Transverse colon (tissue), 3 donors: Measurements from ENCODE around the gene COX6A2.

Experiments used
- EP300 ChIP-seq: sonication (generic); formaldehyde crosslinking; IDR thresholded peaks from one replicate; pipeline ENCODE4 v1.6.1; 2017; ENCODE audit warnings: antibody characterized with exemption, low read depth
- TF ChIP-seq, protein P1 (sequence below), 5 experiments: fragments of 200-600 bp in 3 of 5; fragments of 450-650 bp in 2 of 5; sonication (generic) in 3 of 5; IDR thresholded peaks; 1 replicate in 2 of 5; 2 replicates in 3 of 5; pipeline ENCODE4 v1.5.1; 2016 to 2017; ENCODE audit warnings: antibody characterized with exemption in 5 of 5, inconsistent platforms in 3 of 5, mild to moderate bottlenecking in 2 of 5, moderate library complexity in 1 of 5

DNA sequence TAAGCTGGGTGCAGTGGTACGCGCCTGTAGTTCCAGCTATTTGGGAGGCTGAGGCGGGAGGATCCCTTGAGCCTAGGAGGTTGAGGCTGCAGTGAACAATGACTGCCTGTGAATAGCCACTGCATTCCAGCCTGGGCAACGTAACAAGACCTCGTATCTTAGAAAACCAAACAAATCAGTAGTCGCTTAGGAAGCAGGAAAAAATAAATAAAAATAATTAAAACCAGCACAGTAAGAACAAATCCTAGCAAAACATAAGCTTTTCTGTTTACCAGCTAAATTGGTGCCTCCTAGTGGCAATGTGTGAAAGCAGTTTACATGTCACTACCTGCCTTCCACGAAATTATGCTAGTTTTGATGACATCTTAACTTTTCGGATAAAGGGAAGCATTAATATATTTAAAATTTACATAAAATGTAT, 32.4 kb upstream of the COX6A2 start:
- TF ChIP-seq, protein P1, sequence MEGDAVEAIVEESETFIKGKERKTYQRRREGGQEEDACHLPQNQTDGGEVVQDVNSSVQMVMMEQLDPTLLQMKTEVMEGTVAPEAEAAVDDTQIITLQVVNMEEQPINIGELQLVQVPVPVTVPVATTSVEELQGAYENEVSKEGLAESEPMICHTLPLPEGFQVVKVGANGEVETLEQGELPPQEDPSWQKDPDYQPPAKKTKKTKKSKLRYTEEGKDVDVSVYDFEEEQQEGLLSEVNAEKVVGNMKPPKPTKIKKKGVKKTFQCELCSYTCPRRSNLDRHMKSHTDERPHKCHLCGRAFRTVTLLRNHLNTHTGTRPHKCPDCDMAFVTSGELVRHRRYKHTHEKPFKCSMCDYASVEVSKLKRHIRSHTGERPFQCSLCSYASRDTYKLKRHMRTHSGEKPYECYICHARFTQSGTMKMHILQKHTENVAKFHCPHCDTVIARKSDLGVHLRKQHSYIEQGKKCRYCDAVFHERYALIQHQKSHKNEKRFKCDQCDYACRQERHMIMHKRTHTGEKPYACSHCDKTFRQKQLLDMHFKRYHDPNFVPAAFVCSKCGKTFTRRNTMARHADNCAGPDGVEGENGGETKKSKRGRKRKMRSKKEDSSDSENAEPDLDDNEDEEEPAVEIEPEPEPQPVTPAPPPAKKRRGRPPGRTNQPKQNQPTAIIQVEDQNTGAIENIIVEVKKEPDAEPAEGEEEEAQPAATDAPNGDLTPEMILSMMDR (IDR thresholded peaks at IDR 0.05): peak; percentile 54 to 70 (median 67)
- TF ChIP-seq EP300: no peak
